ENCODE data around the gene ELP1. TPM values are rescaled to one million over a fixed set of nuclear protein-coding genes. Genes with fewer than 3 reads are reported as not detected.
A peak's percentile ranks its signal among the peaks of the same experiment; 100 is the strongest.

ELP1 gene
- polyA plus RNA-seq, 1 donor from 2014 or later: 14.4 TPM

DNA sequence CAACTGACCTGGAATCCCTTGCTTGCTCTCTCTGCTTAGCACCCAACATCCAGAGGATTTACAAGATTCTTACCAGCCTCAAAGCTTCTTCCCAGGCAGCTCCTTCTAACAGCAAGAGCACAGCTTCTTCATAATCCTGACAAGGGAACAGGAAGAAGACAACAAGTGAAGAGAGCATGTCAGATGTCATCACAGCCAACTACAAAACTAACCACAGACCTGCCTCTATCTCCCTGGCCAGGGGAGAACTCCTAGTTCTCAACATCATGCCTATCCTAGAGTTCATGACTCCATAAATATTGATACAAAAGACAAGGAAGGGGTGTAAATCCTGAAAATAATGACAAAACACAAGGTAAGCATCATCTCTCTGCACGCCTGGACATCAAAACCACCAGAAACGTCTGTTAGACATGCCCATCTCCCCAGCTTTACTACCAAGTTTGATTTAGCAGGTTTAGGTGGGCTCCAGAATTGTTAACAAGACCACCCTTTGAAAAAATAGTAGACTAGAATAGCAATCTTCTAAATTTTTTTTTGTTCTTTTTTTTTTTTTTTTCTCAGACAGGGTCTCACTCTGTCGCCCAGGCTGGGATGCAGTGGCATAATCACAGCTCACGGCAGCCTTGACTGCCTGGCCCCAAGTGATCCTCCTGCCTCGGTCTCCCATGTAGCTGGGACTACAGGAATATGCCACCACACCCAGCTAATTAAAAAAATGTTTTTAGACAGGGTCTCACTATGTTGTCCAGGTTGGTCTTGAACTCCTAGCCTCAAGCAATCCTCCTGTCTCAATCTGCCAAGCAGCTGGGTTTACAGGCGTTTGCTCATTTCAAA is 51.7 kb downstream of the ELP1 start:
- H3K36me3 Mint-ChIP-seq: peaks cover 11% of the 10 kb centered on the region
- no peak overlapping the region for H3K4me3 Mint-ChIP-seq
- no peaks in the 10 kb centered on the region for H3K27me3 Mint-ChIP-seq
- no peaks in the 10 kb centered on the region for H3K9me3 Mint-ChIP-seq
- H3K27ac Mint-ChIP-seq: no peak overlapping the region
- H3K4me1 Mint-ChIP-seq: peaks cover 0 to 2% (median 0%) of the 10 kb centered on the region in 3 donors

- Mint-ChIP-seq H3K27ac (peak overlapping the region in 1 of 3 donors; percentile 9), H3K9me3 (no peaks in the 10 kb centered on the region), H3K4me1 (peaks cover 0 to 2% (median 0%) of the 10 kb centered on the region in 3 donors), H3K27me3 (no peaks in the 10 kb centered on the region), H3K36me3 (peaks cover 13% of the 10 kb centered on the region), H3K4me3 (no peak overlapping the region)
Measured at GRCh38 chr9:108880738-108881316, 53.1 kb downstream of the ELP1 start.

- Mint-ChIP-seq H3K4me3 (no peak overlapping the region), H3K36me3 (peaks cover 18% of the 10 kb centered on the region), H3K27ac (no peak overlapping the region), H3K4me1 (no peaks in the 10 kb centered on the region), H3K27me3 (no peaks in the 10 kb centered on the region), H3K9me3 (no peaks in the 10 kb centered on the region)
Measured at GRCh38 chr9:108877524-108877923, 56.4 kb downstream of the ELP1 start.

GRCh38 chr9:108876425-108876824 is 57.5 kb downstream of the ELP1 start:
- Mint-ChIP-seq H3K4me3 (no peak overlapping the region), H3K27me3 (no peaks in the 10 kb centered on the region), H3K36me3 (peaks cover 27% of the 10 kb centered on the region), H3K4me1 (no peaks in the 10 kb centered on the region), H3K9me3 (peaks cover 0 to 5% (median 0%) of the 10 kb centered on the region in 3 donors), H3K27ac (no peak overlapping the region)

DNA sequence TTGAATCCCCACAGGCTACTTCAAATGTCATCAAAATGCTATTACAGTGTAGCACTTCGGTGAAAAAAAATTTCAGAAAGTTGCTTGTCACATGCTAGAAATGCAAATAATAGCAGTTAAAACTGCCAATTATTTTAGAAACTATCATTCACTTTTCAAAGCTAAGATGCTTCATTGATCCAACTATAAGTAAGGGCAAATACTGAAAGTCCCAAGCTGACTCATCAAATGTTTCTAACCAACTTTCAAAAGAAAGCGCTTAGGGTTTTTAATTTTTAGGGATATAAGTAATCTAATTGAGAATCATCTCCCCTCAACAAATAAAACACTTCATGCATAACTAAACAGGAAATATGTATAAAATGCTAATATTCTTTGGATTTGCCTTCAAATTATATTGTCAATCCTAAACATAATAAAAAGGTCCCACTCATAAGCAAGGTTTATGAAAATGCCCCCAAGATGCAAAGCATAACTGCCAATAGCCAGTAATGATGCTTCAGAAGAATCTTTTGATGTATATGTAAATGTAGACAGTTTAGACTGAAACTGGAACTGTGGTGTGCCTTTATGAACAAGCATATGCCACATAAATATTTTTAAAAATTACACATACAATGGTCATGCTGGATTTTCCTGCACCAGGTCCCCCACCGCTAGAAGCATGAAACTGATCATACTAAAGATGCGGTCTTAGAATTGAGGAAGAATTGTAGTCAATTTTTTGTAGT is 59.7 kb downstream of the ELP1 start:
- no peak overlapping the region for H3K4me3 Mint-ChIP-seq
- H3K36me3 Mint-ChIP-seq: peaks cover 29% of the 10 kb centered on the region
- no peaks in the 10 kb centered on the region for H3K27me3 Mint-ChIP-seq
- peaks cover 0 to 5% (median 0%) of the 10 kb centered on the region in 3 donors for H3K9me3 Mint-ChIP-seq
- no peaks in the 10 kb centered on the region for H3K4me1 Mint-ChIP-seq
- H3K27ac Mint-ChIP-seq: no peak overlapping the region

DNA sequence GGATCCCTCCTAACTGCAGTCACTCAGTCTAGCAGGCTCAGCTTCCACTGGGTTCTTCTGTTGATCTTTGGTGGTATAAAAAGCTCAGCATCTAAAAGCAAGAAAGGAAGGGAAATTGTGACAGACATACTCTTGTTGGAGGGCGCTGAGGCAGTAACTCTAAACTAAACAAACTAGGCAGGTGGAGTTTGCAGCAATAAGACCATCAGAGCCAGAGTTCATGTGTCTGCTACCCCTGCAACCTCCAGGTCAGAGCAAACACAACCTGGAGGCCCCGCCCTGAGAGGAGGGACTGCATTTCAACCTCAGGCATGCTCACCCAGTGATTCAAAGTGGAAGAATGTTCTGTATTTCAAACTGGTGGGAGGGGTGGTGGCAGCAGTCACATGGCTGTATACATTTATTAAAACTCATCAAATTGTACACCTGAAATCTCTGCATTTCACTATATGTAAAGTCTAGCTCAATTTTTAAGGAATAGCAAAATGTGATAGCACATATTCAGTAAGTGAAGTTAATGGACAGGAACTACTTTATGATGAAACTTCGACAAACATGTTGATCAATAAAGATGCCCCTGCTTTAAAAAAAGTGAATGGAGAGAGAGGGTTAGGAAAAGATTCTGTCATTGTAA is 64.7 kb downstream of the ELP1 start:
- Mint-ChIP-seq H3K36me3 (peaks cover 23% of the 10 kb centered on the region), H3K9me3 (peaks cover 0 to 5% (median 0%) of the 10 kb centered on the region in 3 donors), H3K4me3 (no peak overlapping the region), H3K27ac (no peak overlapping the region), H3K4me1 (no peaks in the 10 kb centered on the region), H3K27me3 (no peaks in the 10 kb centered on the region)

DNA sequence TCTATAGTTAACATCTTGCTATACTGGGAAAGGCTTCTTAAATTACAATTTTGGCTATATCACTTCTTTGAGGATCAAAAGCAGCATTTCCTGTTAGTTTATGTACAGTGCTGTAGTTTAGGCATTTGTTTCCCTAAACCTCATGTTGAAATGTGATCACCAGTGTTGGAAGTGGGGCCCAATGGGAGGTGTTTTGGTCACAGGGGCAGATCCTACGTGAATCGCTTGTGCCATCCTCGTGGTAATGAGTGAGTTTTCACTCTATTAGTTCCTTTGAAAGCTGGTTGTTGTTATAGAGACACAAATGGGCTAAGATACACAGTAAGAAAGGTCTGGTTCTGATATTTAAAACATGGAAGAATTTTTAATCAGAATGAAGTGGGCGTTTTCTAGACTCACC is 66.1 kb downstream of the ELP1 start:
- Mint-ChIP-seq H3K36me3 (peaks cover 22% of the 10 kb centered on the region), H3K27ac (no peak overlapping the region), H3K4me1 (no peaks in the 10 kb centered on the region), H3K4me3 (no peak overlapping the region), H3K27me3 (no peaks in the 10 kb centered on the region), H3K9me3 (peaks cover 0 to 5% (median 0%) of the 10 kb centered on the region in 3 donors)

DNA sequence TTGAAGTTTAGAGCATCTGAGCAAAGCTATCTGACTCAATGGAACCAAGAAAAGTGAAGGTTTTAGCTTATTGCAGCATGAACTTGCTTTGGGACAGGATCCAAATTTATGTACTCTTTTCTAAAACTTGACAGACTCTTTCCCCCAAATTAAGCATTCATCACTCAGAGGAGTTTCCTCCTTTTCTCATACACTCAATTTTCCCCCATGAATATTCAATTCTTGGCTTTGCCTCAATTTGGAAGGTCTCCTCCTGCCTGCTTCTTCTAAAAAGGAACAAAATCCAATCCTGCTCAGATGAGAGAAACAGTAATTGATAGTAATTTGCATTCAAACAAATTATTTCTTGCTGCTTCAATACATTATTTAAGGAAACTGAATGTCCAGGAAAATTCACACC is 66.8 kb downstream of the ELP1 start:
- no peak overlapping the region for H3K4me3 Mint-ChIP-seq
- peaks cover 0 to 5% (median 0%) of the 10 kb centered on the region in 3 donors for H3K9me3 Mint-ChIP-seq
- H3K36me3 Mint-ChIP-seq: peaks cover 19% of the 10 kb centered on the region
- H3K4me1 Mint-ChIP-seq: no peaks in the 10 kb centered on the region
- no peaks in the 10 kb centered on the region for H3K27me3 Mint-ChIP-seq
- H3K27ac Mint-ChIP-seq: no peak overlapping the region

GRCh38 chr9:108866001-108866420 is 67.9 kb downstream of the ELP1 start:
- H3K27me3 Mint-ChIP-seq: no peaks in the 10 kb centered on the region

DNA sequence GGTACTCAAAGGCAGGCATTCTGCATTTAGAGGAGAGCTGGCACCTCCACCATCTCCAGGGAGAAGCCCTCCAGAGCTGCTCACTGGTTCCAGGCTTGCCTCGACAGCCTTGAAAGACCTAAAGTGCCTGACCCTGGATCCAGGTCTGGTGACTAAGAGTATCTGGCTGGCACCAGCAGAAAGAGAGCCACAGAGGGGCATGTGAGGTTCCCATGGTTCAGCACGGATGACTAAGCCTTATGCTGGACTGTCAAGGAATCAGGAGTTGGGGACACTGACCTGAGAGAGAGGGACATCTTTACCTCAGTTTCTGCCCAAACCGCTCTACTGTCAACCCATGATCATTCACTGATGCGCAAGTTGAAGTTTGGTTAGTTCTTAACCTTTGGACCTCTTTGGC is 68.9 kb downstream of the ELP1 start:
- no peaks in the 10 kb centered on the region for H3K4me1 Mint-ChIP-seq
- no peaks in the 10 kb centered on the region for H3K27me3 Mint-ChIP-seq
- H3K9me3 Mint-ChIP-seq: no peaks in the 10 kb centered on the region
- peaks cover 8% of the 10 kb centered on the region for H3K36me3 Mint-ChIP-seq
- H3K27ac Mint-ChIP-seq: no peak overlapping the region
- H3K4me3 Mint-ChIP-seq: no peak overlapping the region

More at GRCh38 chr9:108866001-108866420, 67.9 kb downstream of the ELP1 start:
- Mint-ChIP-seq H3K36me3 (peaks cover 12% of the 10 kb centered on the region), H3K27ac (no peak overlapping the region), H3K4me3 (no peak overlapping the region), H3K4me1 (no peaks in the 10 kb centered on the region), H3K9me3 (no peaks in the 10 kb centered on the region)

DNA sequence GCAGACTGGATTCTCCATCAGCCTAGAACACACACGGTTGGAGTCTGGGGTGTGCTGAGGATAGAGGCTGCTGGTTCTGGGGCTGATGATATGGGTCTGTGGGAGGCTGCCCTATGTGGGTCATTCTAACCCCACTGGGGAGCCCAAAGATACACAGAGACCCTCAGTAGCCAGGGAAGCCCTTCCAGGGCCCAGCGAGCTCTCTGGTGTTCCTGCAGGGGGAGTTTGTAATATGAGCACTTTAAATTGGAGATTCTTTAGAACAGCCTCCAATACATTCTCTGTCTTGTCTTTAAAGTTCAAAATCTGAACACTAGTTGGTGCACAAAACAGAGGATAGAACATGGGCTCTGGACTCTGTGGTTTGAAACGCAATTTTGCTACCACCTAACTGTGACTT is 69.5 kb downstream of the ELP1 start:
- no peak overlapping the region for H3K4me3 Mint-ChIP-seq
- no peak overlapping the region for H3K27ac Mint-ChIP-seq
- H3K9me3 Mint-ChIP-seq: no peaks in the 10 kb centered on the region
- H3K36me3 Mint-ChIP-seq: peaks cover 8% of the 10 kb centered on the region
- no peaks in the 10 kb centered on the region for H3K27me3 Mint-ChIP-seq
- no peaks in the 10 kb centered on the region for H3K4me1 Mint-ChIP-seq

DNA sequence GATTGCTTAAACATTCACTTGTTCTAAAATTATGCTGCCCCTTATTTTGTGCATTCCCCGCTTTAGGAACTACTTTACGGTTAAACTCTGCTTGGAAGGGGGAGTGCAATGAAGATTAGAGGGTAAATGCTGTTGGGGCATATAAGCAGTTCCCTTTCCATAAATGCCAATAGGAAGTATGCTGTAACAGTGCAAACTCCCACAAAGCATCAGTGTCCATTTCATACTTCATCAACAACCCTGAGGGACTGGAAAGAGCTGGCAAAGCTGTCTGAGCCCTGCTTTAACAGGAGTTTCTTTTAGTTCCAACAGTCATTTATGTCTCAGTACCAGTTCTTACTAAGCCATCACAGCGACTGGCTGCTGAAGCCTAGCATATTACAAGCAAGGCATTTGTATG is 70.0 kb downstream of the ELP1 start:
- Mint-ChIP-seq H3K4me3 (no peak overlapping the region), H3K36me3 (peaks cover 8% of the 10 kb centered on the region), H3K27me3 (no peaks in the 10 kb centered on the region)

DNA sequence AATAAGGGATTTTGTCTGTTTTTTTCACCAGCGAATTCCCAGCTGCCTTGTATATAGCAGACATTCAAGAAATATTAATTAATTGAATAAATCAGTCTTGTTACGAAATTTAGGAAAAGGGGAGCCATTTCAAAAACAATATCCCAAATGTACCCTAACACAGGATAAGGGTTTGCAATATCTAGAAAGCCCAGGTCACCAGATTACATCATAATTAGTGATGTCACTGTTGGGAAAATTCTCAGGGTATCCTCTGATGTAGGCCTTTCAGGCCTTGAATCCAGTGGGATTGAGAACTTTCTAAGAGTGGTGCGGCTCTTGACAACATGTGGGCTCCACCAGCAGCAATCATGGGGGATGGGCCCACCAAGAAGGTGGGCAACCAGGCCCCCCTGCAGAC is 71.9 kb downstream of the ELP1 start, which contains the start of gene ACTL7A:
TSS of gene ACTL7A (plus strand) at position 270 of the 400 bp plus-strand sequence. CDS start at position 327, 57 bp downstream.
- Mint-ChIP-seq H3K9me3 (peaks cover 0 to 5% (median 0%) of the 10 kb centered on the region in 3 donors), H3K27me3 (no peaks in the 10 kb centered on the region), H3K4me1 (no peaks in the 10 kb centered on the region), H3K27ac (no peak within 1 kb of the TSS), H3K36me3 (no peaks in the 10 kb centered on the region), H3K4me3 (no peak within 1 kb of the TSS)

More for the DNA sequence above, 70.0 kb downstream of the ELP1 start:
- Mint-ChIP-seq H3K9me3 (no peaks in the 10 kb centered on the region), H3K27ac (no peak overlapping the region), H3K4me1 (no peaks in the 10 kb centered on the region)

GRCh38 chr9:108861464-108861863 is 72.5 kb downstream of the ELP1 start:
- no peak overlapping the region for H3K27ac Mint-ChIP-seq
- H3K9me3 Mint-ChIP-seq: peaks cover 0 to 5% (median 0%) of the 10 kb centered on the region in 3 donors
- no peaks in the 10 kb centered on the region for H3K27me3 Mint-ChIP-seq
- no peaks in the 10 kb centered on the region for H3K4me1 Mint-ChIP-seq
- H3K36me3 Mint-ChIP-seq: no peaks in the 10 kb centered on the region
- no peak overlapping the region for H3K4me3 Mint-ChIP-seq

DNA sequence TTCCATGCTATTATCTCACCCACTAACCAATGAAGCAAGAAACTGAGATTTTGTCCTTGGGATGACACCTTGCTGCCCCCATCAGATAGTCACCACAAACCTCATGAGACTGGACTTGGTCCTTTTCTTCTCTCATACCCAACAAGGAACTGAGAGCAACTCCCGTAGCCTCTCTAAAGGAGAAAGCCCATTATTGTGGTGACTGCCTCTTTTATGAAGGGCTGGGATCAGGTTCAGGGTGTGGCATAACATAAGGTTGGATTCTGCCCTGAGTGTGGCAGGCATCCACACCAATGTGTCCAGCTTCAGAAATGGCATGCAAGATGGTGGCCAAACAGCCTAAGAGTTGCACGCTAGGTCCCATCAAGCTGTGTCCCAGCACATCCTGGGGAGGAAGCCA is 73.2 kb downstream of the ELP1 start:
- no peaks in the 10 kb centered on the region for H3K4me1 Mint-ChIP-seq

More for the DNA sequence above, 73.2 kb downstream of the ELP1 start:
- Mint-ChIP-seq H3K4me3 (no peak overlapping the region), H3K27ac (no peak overlapping the region), H3K9me3 (peaks cover 0 to 5% (median 0%) of the 10 kb centered on the region in 3 donors), H3K27me3 (no peaks in the 10 kb centered on the region), H3K36me3 (no peaks in the 10 kb centered on the region)

Measured in IgD-negative memory B cell (primary cell).